Transverse colon (tissue), 4 donors: ENCODE measurements around the gene HES5. TPM values are rescaled to one million over a fixed set of nuclear protein-coding genes. Genes with fewer than 3 reads are reported as not detected.

Experiments used
- DNase-seq: peaks from one replicate; pipeline ENCODE4 v3.0.0-alpha.2; 2019
- H3K27ac ChIP-seq, 4 donors: fragments of 200-600 bp; sonication (generic); 2 replicates each; pipeline ENCODE4 v1.5.1; 2016 to 2018; ENCODE audit warnings: inconsistent platforms in 4 of 4
- H3K27me3 ChIP-seq: fragments of 200-600 bp; sonication (generic); 2 replicates; pipeline ENCODE4 v1.5.1; 2017; ENCODE audit warnings: inconsistent platforms
- H3K36me3 ChIP-seq, 4 donors: fragments of 200-600 bp; sonication (generic); 2 replicates each; pipeline ENCODE4 v1.5.1; 2017 to 2019; ENCODE audit warnings: inconsistent platforms in 4 of 4
- H3K4me1 ChIP-seq, 4 donors: fragments of 200-600 bp; sonication (generic); 2 replicates each; pipeline ENCODE4 v1.5.1; 2017 to 2020; ENCODE audit warnings: inconsistent platforms in 4 of 4
- H3K4me3 ChIP-seq, 4 donors: fragments of 200-600 bp; sonication (generic); 1 replicate in 1 of 4; 2 replicates in 3 of 4; pipeline versions ENCODE4 v1.5.1 to v1.6.1; 2017 to 2019; ENCODE audit warnings: inconsistent platforms in 4 of 4
- H3K9me3 ChIP-seq, 2 donors: fragments of 200-600 bp; sonication (generic); 2 replicates each; pipeline ENCODE4 v1.5.1; 2017 to 2019; ENCODE audit warnings: inconsistent platforms in 2 of 2
- CTCF ChIP-seq, 5 experiments: fragments of 200-600 bp in 3 of 5; fragments of 450-650 bp in 2 of 5; sonication (generic) in 3 of 5; IDR thresholded peaks; 1 replicate in 2 of 5; 2 replicates in 3 of 5; pipeline ENCODE4 v1.5.1; 2016 to 2017; ENCODE audit warnings: antibody characterized with exemption in 5 of 5, inconsistent platforms in 3 of 5, mild to moderate bottlenecking in 2 of 5, moderate library complexity in 1 of 5
- EP300 ChIP-seq: sonication (generic); formaldehyde crosslinking; IDR thresholded peaks from one replicate; pipeline ENCODE4 v1.6.1; 2017; ENCODE audit warnings: antibody characterized with exemption, low read depth
- POLR2A ChIP-seq: fragments of 450-650 bp; IDR thresholded peaks from one replicate; pipeline ENCODE4 v1.6.1; 2016; ENCODE audit warnings: antibody characterized with exemption, mild to moderate bottlenecking, moderate library complexity
- POLR2AphosphoS5 ChIP-seq, 3 donors: sonication (generic); formaldehyde crosslinking; IDR thresholded peaks; one replicate each; pipeline ENCODE4 v1.6.1; 2016; ENCODE audit warnings: antibody characterized with exemption in 3 of 3
- WGBS, 2 donors: methylation state at CpG; one replicate each; pipeline ENCODE4 v1.1.5; 2018; ENCODE audit warnings: low coverage in 1 of 2; 5-methylcytosine and 5-hydroxymethylcytosine counted together
- in situ Hi-C, 4 donors: fragments of 200-750 bp; cut with MboI; loops; one replicate each; pipeline versions ENCODE4 v1.15.0 to v1.15.1; 2017; ENCODE audit warnings: low sequenced_read_pairs in 3 of 4, low pct_ligation_motif_present in 1 of 4, low pct_unique_long_range_greater_than_20kb in 1 of 4
- intact Hi-C: fragments of 100-400 bp; cut with DNase I; formaldehyde crosslinking; loops from one replicate; pipeline ENCODE4 v1.15.1; 2023; ENCODE audit warnings: low total_unique reads
- total RNA-seq, 4 donors: library from RNA; depleted of rRNA; stranded (reverse); fragments of >200 nt; gene quantifications; one replicate each; pipeline ENCODE4 v1.1.0, GENCODE V29; 2016

The HES5 gene
- total RNA-seq, 4 donors from 2014 or later: 0.64 to 1.1 TPM; not detected in 2

GRCh38 chr1:2558861-2559260 lies 28.8 kb upstream of the HES5 start:
- peak overlapping the region in 1 of 4 donors; percentile 96 for H3K27ac ChIP-seq
- H3K27me3 ChIP-seq: no peaks in the 10 kb centered on the region
- H3K4me3 ChIP-seq: no peak overlapping the region
- WGBS, 2 donors: 95% methylated on average over 6 of the region's 6 CpGs; no CpG with 5 or more reads in 1 of the 2 donors
- peaks cover 0 to 10% (median 0%) of the 10 kb centered on the region in 4 donors for H3K36me3 ChIP-seq
- H3K4me1 ChIP-seq: peaks cover 21 to 49% (median 35%) of the 10 kb centered on the region in 4 donors
- TF ChIP-seq EP300 (no peak), CTCF (IDR thresholded peaks at IDR 0.05) (no peak), POLR2A (no peak), POLR2AphosphoS5 (IDR thresholded peaks at IDR 0.05) (no peak)
- in situ Hi-C loops (loop anchor here in 1 of 4 donors (25.0 kb wide), 1 partner anchor 147 kb away; the partner anchor contains the start of gene PEX10), intact Hi-C loops (no loop called here)
- H3K9me3 ChIP-seq: no peaks in the 10 kb centered on the region
- no peak for DNase-seq

GRCh38 chr1:2558420-2558819 lies 28.4 kb upstream of the HES5 start:
- intact Hi-C loops (no loop called here), in situ Hi-C loops (loop anchor here in 1 of 4 donors (25.0 kb wide), 1 partner anchor 146 kb away; the partner anchor contains the start of gene PEX10)
- TF ChIP-seq EP300 (no peak), POLR2AphosphoS5 (IDR thresholded peaks at IDR 0.05) (no peak), POLR2A (no peak), CTCF (IDR thresholded peaks at IDR 0.05) (no peak)
- Histone ChIP-seq H3K36me3 (peaks cover 0 to 10% (median 0%) of the 10 kb centered on the region in 4 donors), H3K27me3 (no peaks in the 10 kb centered on the region), H3K27ac (peak overlapping the region in 3 of 4 donors; percentile 93 to 96 (median 95)), H3K4me1 (peaks cover 21 to 49% (median 35%) of the 10 kb centered on the region in 4 donors), H3K4me3 (no peak overlapping the region), H3K9me3 (no peaks in the 10 kb centered on the region)
- 96% methylated on average over 12 of the region's 12 CpGs; no CpG with 5 or more reads in 1 of the 2 donors for WGBS, 2 donors
- DNase-seq: no peak

- peak; percentile 84 for DNase-seq
Observed at GRCh38 chr1:2557482-2558400, 27.7 kb upstream of the HES5 start.

More at GRCh38 chr1:2557482-2558400, 27.7 kb upstream of the HES5 start:
- Histone ChIP-seq H3K4me3 (peak overlapping the region; percentile 59 to 78 (median 66)), H3K4me1 (peaks cover 21 to 49% (median 35%) of the 10 kb centered on the region in 4 donors), H3K27me3 (no peaks in the 10 kb centered on the region), H3K9me3 (no peaks in the 10 kb centered on the region), H3K27ac (peak overlapping the region; percentile 93 to 96 (median 94)), H3K36me3 (peaks cover 0 to 5% (median 0%) of the 10 kb centered on the region in 4 donors)
- in situ Hi-C loops (loop anchor here in 1 of 4 donors (25.0 kb wide), 1 partner anchor 145 kb away; the partner anchor contains the start of gene PEX10), intact Hi-C loops (no loop called here)
- no peak for TF ChIP-seq CTCF (IDR thresholded peaks at IDR 0.05)
- TF ChIP-seq POLR2A: no peak
- peak in 2 of 3 donors; percentile 31 to 45 for TF ChIP-seq POLR2AphosphoS5 (IDR thresholded peaks at IDR 0.05)
- TF ChIP-seq EP300: no peak
- 73% methylated on average over 24 of the region's 30 CpGs; no CpG with 5 or more reads in 1 of the 2 donors for WGBS, 2 donors
